Astrocyte (in vitro differentiated cells and primary cell): ENCODE results near the gene UNC5A. TPM values are rescaled to one million over a fixed set of nuclear protein-coding genes. Genes with fewer than 3 reads are reported as not detected.

Experiments
- DNase-seq: peaks from one replicate; pipeline ENCODE4 v3.0.0-alpha.2; 2010; ENCODE audit warnings: low read depth
- FAIRE-seq: peaks from 2 replicates; lab custom pipeline; 2011; peaks lifted over from hg19 to GRCh38; lab: Jason Lieb, UNC
- H2AFZ ChIP-seq: 2 replicates; pipeline ENCODE4 v1.6.0; 2012; ENCODE audit warnings: low read depth, low read length, inconsistent platforms
- H3K27ac ChIP-seq: 2 replicates; pipeline ENCODE4 v1.5.1; 2011; ENCODE audit warnings: low read depth, low read length, inconsistent platforms
- H3K27me3 ChIP-seq: 2 replicates; pipeline ENCODE4 v1.6.0; 2011; ENCODE audit warnings: low read length, inconsistent platforms; ENCODE audit not compliant: insufficient read depth
- H3K36me3 ChIP-seq: 2 replicates; pipeline ENCODE4 v1.5.1; 2011; ENCODE audit warnings: low read length, inconsistent platforms; ENCODE audit not compliant: insufficient read depth
- H3K4me1 ChIP-seq: 2 replicates; pipeline ENCODE4 v1.5.1; 2011; ENCODE audit warnings: low read length, inconsistent platforms; ENCODE audit not compliant: insufficient read depth
- H3K4me2 ChIP-seq: 2 replicates; pipeline ENCODE4 v1.6.0; 2012; ENCODE audit warnings: low read length, inconsistent platforms
- H3K4me3 ChIP-seq: 2 replicates; pipeline ENCODE4 v1.5.1; 2011; ENCODE audit warnings: low read depth, mild to moderate bottlenecking, low read length, inconsistent platforms; ENCODE audit not compliant: insufficient read depth
- H3K79me2 ChIP-seq: 2 replicates; pipeline ENCODE4 v1.6.0; 2012; ENCODE audit warnings: mild to moderate bottlenecking, low read length, inconsistent platforms; ENCODE audit not compliant: insufficient read depth
- H3K9ac ChIP-seq: 2 replicates; pipeline ENCODE4 v1.6.0; 2012; ENCODE audit warnings: mild to moderate bottlenecking, low read length, inconsistent platforms
- H3K9me3 ChIP-seq: 2 replicates; pipeline ENCODE4 v1.5.1; 2012; ENCODE audit warnings: low read depth, mild to moderate bottlenecking, low read length, inconsistent platforms; ENCODE audit not compliant: insufficient read depth
- H4K20me1 ChIP-seq: 2 replicates; pipeline ENCODE4 v1.6.0; 2012; ENCODE audit warnings: low read length, inconsistent platforms; ENCODE audit not compliant: insufficient read depth
- H3K27ac Mint-ChIP-seq: one replicate; pipeline ENCODE4 v1.8.0; 2021; ENCODE audit warnings: mild to moderate bottlenecking, mixed read lengths; ENCODE audit not compliant: unreplicated experiment
- H3K27me3 Mint-ChIP-seq: one replicate; pipeline ENCODE4 v1.8.0; 2021; ENCODE audit warnings: low read depth, mixed read lengths; ENCODE audit not compliant: unreplicated experiment
- H3K36me3 Mint-ChIP-seq: one replicate; pipeline ENCODE4 v1.8.0; 2021; ENCODE audit warnings: low read depth, mixed read lengths; ENCODE audit not compliant: unreplicated experiment
- H3K4me1 Mint-ChIP-seq: one replicate; pipeline ENCODE4 v1.8.0; 2021; ENCODE audit warnings: low read depth, mixed read lengths; ENCODE audit not compliant: unreplicated experiment
- H3K4me3 Mint-ChIP-seq: one replicate; pipeline ENCODE4 v1.8.0; 2021; ENCODE audit warnings: mild to moderate bottlenecking, moderate library complexity, mixed read lengths; ENCODE audit not compliant: unreplicated experiment
- H3K9me3 Mint-ChIP-seq: one replicate; pipeline ENCODE4 v1.8.0; 2021; ENCODE audit warnings: mild to moderate bottlenecking, mixed read lengths; ENCODE audit not compliant: unreplicated experiment
- CTCF ChIP-seq: IDR thresholded peaks from 2 replicates; pipeline ENCODE4 v1.5.1; 2011; ENCODE audit warnings: low read depth, mild to moderate bottlenecking, inconsistent platforms, low read length, moderate library complexity; ENCODE audit not compliant: insufficient read depth
- EZH2 ChIP-seq: IDR thresholded peaks from 2 replicates; pipeline ENCODE4 v1.6.1; 2012; ENCODE audit warnings: mild to moderate bottlenecking, low read length, inconsistent platforms; ENCODE audit not compliant: insufficient read depth
- total RNA-seq: library from RNA; stranded (reverse); gene quantifications from 2 replicates; pipeline ENCODE4 v1.2.1, GENCODE V29; 2021

The UNC5A gene
- total RNA-seq, 1 donor from 2014 or later = 0.70 TPM

GRCh38 chr5:176800024-176800423 is 10.3 kb upstream of the UNC5A start:
- H3K36me3 Mint-ChIP-seq = no peaks in the 10 kb centered on the region
- no peaks in the 10 kb centered on the region for H3K9me3 ChIP-seq
- peaks cover 20% of the 10 kb centered on the region for H3K27me3 ChIP-seq
- FAIRE-seq = no peak
- no peak for DNase-seq
- peaks cover 50% of the 10 kb centered on the region for H3K27me3 Mint-ChIP-seq
- no peaks in the 10 kb centered on the region for H3K4me1 Mint-ChIP-seq
- no peak overlapping the region for H2AFZ ChIP-seq
- no peak overlapping the region for H3K4me2 ChIP-seq
- TF ChIP-seq CTCF = no peak
- no peak for TF ChIP-seq EZH2
- peaks cover 3% of the 10 kb centered on the region for H3K9me3 Mint-ChIP-seq
- no peaks in the 10 kb centered on the region for H3K36me3 ChIP-seq
- H3K27ac Mint-ChIP-seq = no peak overlapping the region
- no peaks in the 10 kb centered on the region for H4K20me1 ChIP-seq
- H3K79me2 ChIP-seq = no peaks in the 10 kb centered on the region
- no peaks in the 10 kb centered on the region for H3K4me1 ChIP-seq
- no peak overlapping the region for H3K9ac ChIP-seq
- H3K4me3 ChIP-seq = no peak overlapping the region
- no peak overlapping the region for H3K27ac ChIP-seq
- H3K4me3 Mint-ChIP-seq = no peak overlapping the region

GRCh38 chr5:176802116-176802784 is 8.1 kb upstream of the UNC5A start:
- Mint-ChIP-seq H3K4me3 (no peak overlapping the region), H3K9me3 (peaks cover 3% of the 10 kb centered on the region), H3K27ac (no peak overlapping the region), H3K4me1 (no peaks in the 10 kb centered on the region), H3K27me3 (peaks cover 47% of the 10 kb centered on the region), H3K36me3 (no peaks in the 10 kb centered on the region)
- Histone ChIP-seq H3K9me3 (no peaks in the 10 kb centered on the region), H3K9ac (no peak overlapping the region), H4K20me1 (no peaks in the 10 kb centered on the region), H3K4me3 (no peak overlapping the region), H3K4me1 (no peaks in the 10 kb centered on the region), H3K27ac (no peak overlapping the region), H3K36me3 (no peaks in the 10 kb centered on the region), H3K79me2 (no peaks in the 10 kb centered on the region), H2AFZ (no peak overlapping the region), H3K27me3 (peaks cover 14% of the 10 kb centered on the region), H3K4me2 (no peak overlapping the region)
- no peak for DNase-seq
- no peak for FAIRE-seq
- TF ChIP-seq CTCF (no peak), EZH2 (no peak)
